K562 (cell line): ENCODE data around the gene TMEM255A. TPM values are rescaled to one million over a fixed set of nuclear protein-coding genes. Genes with fewer than 3 reads are reported as not detected.

Experiments
- BRD9 ChIP-seq: fragments of 450-650 bp; IDR thresholded peaks from 2 replicates; pipeline ENCODE4 v1.6.1; 2018; ENCODE audit warnings: low read depth; ENCODE audit not compliant: partially characterized antibody
- CBFA2T2 ChIP-seq: fragments of 450-650 bp; conservative IDR thresholded peaks from 2 replicates; pipeline ENCODE4 v1.6.1; 2017; ENCODE audit warnings: mild to moderate bottlenecking
- EWSR1 ChIP-seq: fragments of 450-650 bp; IDR thresholded peaks from 2 replicates; pipeline ENCODE4 v1.6.1; 2018; ENCODE audit warnings: borderline replicate concordance, mild to moderate bottlenecking, low read depth, moderate library complexity; ENCODE audit not compliant: partially characterized antibody
- HOXB6 ChIP-seq: fragments of 250-450 bp; sonication (Bioruptor Pico); IDR thresholded peaks from 2 replicates; pipeline ENCODE4 v1.5.1; 2022; ENCODE audit warnings: mild to moderate bottlenecking, borderline replicate concordance
- KAT8 ChIP-seq: fragments of 450-650 bp; IDR thresholded peaks from 2 replicates; pipeline ENCODE4 v1.6.1; 2016; ENCODE audit warnings: low read depth, mild to moderate bottlenecking
- KLF6 ChIP-seq: fragments of 250-450 bp; sonication (Bioruptor Pico); IDR thresholded peaks from 2 replicates; pipeline ENCODE4 v1.4.0; 2020; ENCODE audit warnings: mild to moderate bottlenecking, moderate library complexity, borderline replicate concordance
- L3MBTL2 ChIP-seq: fragments of 450-650 bp; IDR thresholded peaks from 2 replicates; pipeline ENCODE4 v1.6.1; 2016; ENCODE audit warnings: mild to moderate bottlenecking, moderate library complexity
- LCOR ChIP-seq: sonication (generic); formaldehyde crosslinking; IDR thresholded peaks from 2 replicates; pipeline ENCODE4 v1.8.0; 2022; ENCODE audit warnings: mild to moderate bottlenecking, missing genetic modification reagents
- MEIS2 ChIP-seq: fragments of 450-650 bp; IDR thresholded peaks from 2 replicates; pipeline ENCODE4 v1.6.1; 2014; ENCODE audit warnings: mild to moderate bottlenecking; ENCODE audit not compliant: partially characterized antibody
- POLR2H ChIP-seq: IDR thresholded peaks from 2 replicates; pipeline ENCODE4 v1.6.1; 2016; ENCODE audit warnings: missing genetic modification characterization, low read depth, mild to moderate bottlenecking, control low read depth, missing compliant biosample characterization, moderate library complexity
- PTBP1 ChIP-seq: fragments of 200-400 bp; formaldehyde crosslinking; IDR thresholded peaks from 2 replicates; pipeline ENCODE4 v1.6.1; 2017; ENCODE audit warnings: low read depth, low read length
- RBBP5 ChIP-seq: fragments of 200-600 bp; sonication (generic); IDR thresholded peaks from 2 replicates; pipeline ENCODE4 v1.6.1; 2012; ENCODE audit warnings: borderline replicate concordance, mild to moderate bottlenecking, low read length, control low read depth, inconsistent platforms; ENCODE audit not compliant: insufficient read depth, poor library complexity, severe bottlenecking
- RBM22 ChIP-seq: fragments of 200-400 bp; formaldehyde crosslinking; IDR thresholded peaks from 2 replicates; pipeline ENCODE4 v1.6.1; 2018; ENCODE audit warnings: low read length, low read depth; ENCODE audit not compliant: poor library complexity, severe bottlenecking
- SMAD3 ChIP-seq: fragments of 450-650 bp; formaldehyde crosslinking; conservative IDR thresholded peaks from 2 replicates; pipeline ENCODE4 v1.4.0; 2020; ENCODE audit warnings: mild to moderate bottlenecking
- SMARCA5 ChIP-seq: fragments of 450-650 bp; IDR thresholded peaks from 2 replicates; pipeline ENCODE4 v1.6.1; 2016
- SPI1 ChIP-seq: IDR thresholded peaks from 2 replicates; pipeline ENCODE4 v1.6.1; 2011; ENCODE audit warnings: low read depth, low read length, control low read depth, borderline replicate concordance
- SRSF3 ChIP-seq: fragments of 200-400 bp; formaldehyde crosslinking; IDR thresholded peaks from 2 replicates; pipeline ENCODE4 v1.6.1; 2016; ENCODE audit warnings: mild to moderate bottlenecking, low read length, moderate library complexity; ENCODE audit not compliant: insufficient read depth
- TAF7 ChIP-seq: fragments of 450-650 bp; IDR thresholded peaks from 2 replicates; pipeline ENCODE4 v1.6.1; 2016; ENCODE audit warnings: missing genetic modification characterization, missing compliant biosample characterization
- TFAP4 ChIP-seq: sonication (generic); formaldehyde crosslinking; IDR thresholded peaks from 2 replicates; pipeline ENCODE4 v1.8.0; 2022; ENCODE audit warnings: missing genetic modification reagents, mild to moderate bottlenecking, moderate library complexity, borderline replicate concordance
- ZNF589 ChIP-seq: fragments of 200-800 bp; sonication (Bioruptor generic); IDR thresholded peaks from 2 replicates; pipeline ENCODE4 v1.6.1; 2016; ENCODE audit warnings: low read depth, missing genetic modification characterization, missing compliant biosample characterization
- ZNF609 ChIP-seq: sonication (generic); formaldehyde crosslinking; IDR thresholded peaks from 2 replicates; pipeline ENCODE4 v1.8.1; 2023; ENCODE audit warnings: missing genetic modification reagents, mild to moderate bottlenecking, borderline replicate concordance
- ZNF717 ChIP-seq: fragments of 250-450 bp; sonication (Bioruptor Pico); IDR thresholded peaks from 2 replicates; pipeline ENCODE4 v1.5.0; 2021
- polyA plus RNA-seq, 8 experiments: library from polyadenylated mRNA; depleted of rRNA in 4 of 8; stranded (reverse) in 5 of 8; unstranded in 3 of 8; fragments of >200 nt; fragmentation: Nextera tagmentation in 2 of 8; fragmentation: Illumina TruSeq in 1 of 8; extraction: Ambion mirVana in 2 of 8; extraction: Trizol in 1 of 8; gene quantifications; 2 replicates each; pipeline versions ENCODE4 v1.2.1 to v1.2.3, GENCODE V29; 2011 to 2014; ENCODE audit warnings: inconsistent platforms in 1 of 8, missing spikeins in 1 of 8
- total RNA-seq, 7 experiments: library from RNA; depleted of rRNA in 6 of 7; stranded (reverse); fragments of >200 nt in 6 of 7; fragmentation: Illumina TruSeq in 2 of 7; extraction: Trizol in 2 of 7; gene quantifications; 2 replicates each; pipeline versions ENCODE4 v1.2.1 to v1.2.3, GENCODE V29; 2011 to 2021; ENCODE audit warnings: low replicate concordance in 1 of 7
- TF ChIP-seq, protein P1 (sequence below): fragments of 250-450 bp; sonication (Bioruptor Pico); IDR thresholded peaks from 2 replicates; pipeline ENCODE4 v1.8.0; 2022; ENCODE audit warnings: inconsistent platforms, mild to moderate bottlenecking, moderate library complexity, borderline replicate concordance

Gene TMEM255A
- total and polyA plus RNA-seq, 9 of the 15 experiments (the other 6 are each of a cell fraction or from before 2014, with no cell fraction given): 0.01 TPM; not detected in 8

DNA sequence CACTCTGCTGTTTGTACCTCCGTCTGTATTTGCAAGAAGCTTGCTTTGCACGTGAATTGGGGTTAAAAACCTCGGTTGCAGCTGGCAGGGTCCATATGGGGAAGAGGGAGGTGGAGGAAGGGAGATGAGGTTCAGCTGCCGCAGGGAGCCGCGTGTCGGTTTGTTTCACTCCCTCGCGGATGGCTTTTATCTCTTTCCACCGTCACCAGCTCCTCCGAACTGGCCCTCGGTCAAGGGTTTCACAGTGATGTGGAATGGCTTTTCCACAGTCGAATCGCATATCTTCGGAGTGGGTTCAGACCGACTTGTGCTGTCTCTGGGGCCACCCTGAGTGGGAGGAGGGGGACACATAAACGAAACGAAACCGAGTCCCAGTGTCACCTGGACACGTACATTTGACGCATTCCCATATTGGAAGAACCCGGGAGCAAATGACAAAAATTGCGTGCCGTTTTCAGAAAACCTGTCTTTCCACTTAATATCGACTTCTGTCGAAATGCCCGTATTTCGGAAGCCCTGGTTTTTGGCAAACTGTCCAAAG lies 59.7 kb downstream of the TMEM255A start (continued):
- TF ChIP-seq ZNF589 (CRISPR knock-in tag) (no peak), SMAD3 (CRISPR knock-in tag) (no peak), MEIS2 (no peak), PTBP1 (no peak), CBFA2T2 (no peak), RBM22 (no peak), HOXB6 (CRISPR knock-in tag) (no peak), BRD9 (no peak), KLF6 (CRISPR knock-in tag) (no peak), ZNF609 (CRISPR knock-in tag) (no peak), L3MBTL2 (peak; percentile 47), EWSR1 (no peak), LCOR (CRISPR knock-in tag) (no peak), TAF7 (tag) (no peak), TFAP4 (CRISPR knock-in tag) (peak; percentile 38; the same call in 1 of the 2 replicates), SPI1 (peak; percentile 22; the same call in 1 of the 2 replicates), POLR2H (tag) (no peak), RBBP5 (peak; percentile 66), ZNF717 (CRISPR knock-in tag) (no peak), SMARCA5 (no peak), SRSF3 (no peak), KAT8 (no peak)
- TF ChIP-seq, protein P1, sequence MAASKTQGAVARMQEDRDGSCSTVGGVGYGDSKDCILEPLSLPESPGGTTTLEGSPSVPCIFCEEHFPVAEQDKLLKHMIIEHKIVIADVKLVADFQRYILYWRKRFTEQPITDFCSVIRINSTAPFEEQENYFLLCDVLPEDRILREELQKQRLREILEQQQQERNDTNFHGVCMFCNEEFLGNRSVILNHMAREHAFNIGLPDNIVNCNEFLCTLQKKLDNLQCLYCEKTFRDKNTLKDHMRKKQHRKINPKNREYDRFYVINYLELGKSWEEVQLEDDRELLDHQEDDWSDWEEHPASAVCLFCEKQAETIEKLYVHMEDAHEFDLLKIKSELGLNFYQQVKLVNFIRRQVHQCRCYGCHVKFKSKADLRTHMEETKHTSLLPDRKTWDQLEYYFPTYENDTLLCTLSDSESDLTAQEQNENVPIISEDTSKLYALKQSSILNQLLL: no peak
